WTC11 (cell line): ENCODE results near the gene CDH6.

Source experiments
- ZNF121 ChIP-seq: sonication (generic); formaldehyde crosslinking; IDR thresholded peaks from 2 replicates; pipeline ENCODE4 v1.8.0; 2023; ENCODE audit warnings: missing genetic modification reagents
- TF ChIP-seq, protein P1 (sequence below): fragments of 200-600 bp; IDR thresholded peaks from 2 replicates; pipeline ENCODE4 v1.8.0; 2022; ENCODE audit warnings: antibody characterized with exemption

GRCh38 chr5:31215236-31215635 lies 21.8 kb downstream of the CDH6 start:
- TF ChIP-seq, protein P1, sequence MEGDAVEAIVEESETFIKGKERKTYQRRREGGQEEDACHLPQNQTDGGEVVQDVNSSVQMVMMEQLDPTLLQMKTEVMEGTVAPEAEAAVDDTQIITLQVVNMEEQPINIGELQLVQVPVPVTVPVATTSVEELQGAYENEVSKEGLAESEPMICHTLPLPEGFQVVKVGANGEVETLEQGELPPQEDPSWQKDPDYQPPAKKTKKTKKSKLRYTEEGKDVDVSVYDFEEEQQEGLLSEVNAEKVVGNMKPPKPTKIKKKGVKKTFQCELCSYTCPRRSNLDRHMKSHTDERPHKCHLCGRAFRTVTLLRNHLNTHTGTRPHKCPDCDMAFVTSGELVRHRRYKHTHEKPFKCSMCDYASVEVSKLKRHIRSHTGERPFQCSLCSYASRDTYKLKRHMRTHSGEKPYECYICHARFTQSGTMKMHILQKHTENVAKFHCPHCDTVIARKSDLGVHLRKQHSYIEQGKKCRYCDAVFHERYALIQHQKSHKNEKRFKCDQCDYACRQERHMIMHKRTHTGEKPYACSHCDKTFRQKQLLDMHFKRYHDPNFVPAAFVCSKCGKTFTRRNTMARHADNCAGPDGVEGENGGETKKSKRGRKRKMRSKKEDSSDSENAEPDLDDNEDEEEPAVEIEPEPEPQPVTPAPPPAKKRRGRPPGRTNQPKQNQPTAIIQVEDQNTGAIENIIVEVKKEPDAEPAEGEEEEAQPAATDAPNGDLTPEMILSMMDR: no peak
- no peak for TF ChIP-seq ZNF121
